Measurements from ENCODE around the gene MYL12A.

Gene MYL12A

DNA sequence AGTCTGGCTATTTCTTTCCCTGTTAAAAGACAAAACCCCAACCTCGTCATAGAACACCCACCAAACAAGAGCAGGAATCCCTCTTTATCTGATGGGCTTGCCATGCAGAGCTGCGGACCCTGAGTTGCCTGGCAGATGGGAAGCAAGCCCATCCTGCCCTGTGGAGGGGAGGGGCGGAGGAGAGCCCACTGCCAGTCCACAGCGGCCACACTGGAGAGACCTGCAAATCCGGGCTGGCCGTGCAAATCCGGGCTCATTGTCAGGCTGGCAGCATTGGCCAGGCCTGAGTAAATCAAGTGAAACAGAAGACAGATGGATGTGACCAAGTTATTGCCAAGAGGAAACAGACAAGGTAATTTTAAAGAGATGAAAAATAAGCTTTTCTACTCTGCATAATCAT, 36.3 kb downstream of the MYL12A start:
- Histone ChIP-seq H3K27ac (ENCODE audit: low read depth, low read length, poor library complexity, severe bottlenecking) (no peak overlapping the region), H3K79me2 (ENCODE audit: insufficient read depth, low read length) (no peaks in the 10 kb centered on the region), H3K4me1 (ENCODE audit: insufficient read depth, low read length, severe bottlenecking) (peaks cover 23% of the 10 kb centered on the region), H3K9me3 (ENCODE audit: low read length) (peaks cover 2% of the 10 kb centered on the region; the same call in 1 of the 2 replicates), H3K9ac (ENCODE audit: low read length) (no peak overlapping the region), H3K9me2 (ENCODE audit: low read depth, low read length) (no peaks in the 10 kb centered on the region), H3K4me2 (ENCODE audit: low read length) (no peak overlapping the region), H2AFZ (ENCODE audit: low read length) (no peak overlapping the region), H3K36me3 (ENCODE audit: insufficient read depth, low read length) (no peaks in the 10 kb centered on the region; the same call in 1 of the 2 replicates), H4K20me1 (ENCODE audit: insufficient read depth, low read length) (no peaks in the 10 kb centered on the region), H3K27me3 (ENCODE audit: insufficient read depth, low read length) (no peaks in the 10 kb centered on the region), H3F3A (ENCODE audit: insufficient read depth, low read length) (0 out of 2 replicates have a peak, but pooled peaks cover 4% of the 10 kb centered on the region), H3K4me3 (ENCODE audit: low read depth, low read length, poor library complexity, severe bottlenecking) (no peak overlapping the region)
- TF ChIP-seq EZH2 (IDR thresholded peaks at IDR 0.05; ENCODE audit: borderline replicate concordance, low read length): no peak
- no peak for TF ChIP-seq CTCF (IDR thresholded peaks at IDR 0.05; ENCODE audit: low read length)

- Histone ChIP-seq H4K20me1 (ENCODE audit: insufficient read depth, low read length) (no peaks in the 10 kb centered on the region), H3K4me1 (ENCODE audit: insufficient read depth, low read length, severe bottlenecking) (peaks cover 18% of the 10 kb centered on the region), H3K79me2 (ENCODE audit: insufficient read depth, low read length) (no peaks in the 10 kb centered on the region), H3K36me3 (ENCODE audit: insufficient read depth, low read length) (no peaks in the 10 kb centered on the region; the same call in 1 of the 2 replicates), H3K4me3 (ENCODE audit: low read depth, low read length, poor library complexity, severe bottlenecking) (no peak overlapping the region), H3K4me2 (ENCODE audit: low read length) (no peak overlapping the region), H2AFZ (ENCODE audit: low read length) (no peak overlapping the region), H3K27me3 (ENCODE audit: insufficient read depth, low read length) (no peaks in the 10 kb centered on the region), H3K27ac (ENCODE audit: low read depth, low read length, poor library complexity, severe bottlenecking) (no peak overlapping the region), H3K9ac (ENCODE audit: low read length) (no peak overlapping the region), H3F3A (ENCODE audit: insufficient read depth, low read length) (0 out of 2 replicates have a peak, but pooled peaks cover 4% of the 10 kb centered on the region), H3K9me2 (ENCODE audit: low read depth, low read length) (no peaks in the 10 kb centered on the region), H3K9me3 (ENCODE audit: low read length) (peaks cover 2% of the 10 kb centered on the region; the same call in 1 of the 2 replicates)
- TF ChIP-seq CTCF (IDR thresholded peaks at IDR 0.05; ENCODE audit: low read length): no peak
- TF ChIP-seq EZH2 (IDR thresholded peaks at IDR 0.05; ENCODE audit: borderline replicate concordance, low read length): no peak
Measured at GRCh38 chr18:3284501-3284900, 36.9 kb downstream of the MYL12A start.

DNA sequence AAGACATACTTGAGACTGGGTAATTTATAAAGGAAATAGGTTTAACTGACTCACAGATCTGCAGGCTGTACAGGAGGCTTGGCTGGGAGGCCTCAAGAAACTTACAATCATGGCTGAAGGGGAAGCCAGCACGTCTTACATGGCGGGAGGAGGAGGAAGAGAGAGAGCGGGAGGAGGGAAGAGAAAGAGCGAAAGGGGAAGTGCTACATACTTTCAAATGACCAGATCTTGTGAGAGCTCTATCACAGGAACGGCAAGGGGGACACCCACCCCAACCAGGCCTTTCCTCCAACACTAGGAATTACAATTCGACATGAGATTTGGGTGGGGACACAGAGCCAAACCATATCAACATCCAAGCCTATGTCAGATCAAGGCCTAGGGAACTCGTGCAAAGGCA, 38.6 kb downstream of the MYL12A start:
- H3K27me3 ChIP-seq (ENCODE audit: insufficient read depth, low read length): no peaks in the 10 kb centered on the region
- H3K4me3 ChIP-seq (ENCODE audit: low read depth, low read length, poor library complexity, severe bottlenecking): no peak overlapping the region
- H3K9me3 ChIP-seq (ENCODE audit: low read length): peaks cover 2% of the 10 kb centered on the region; the same call in 1 of the 2 replicates
- no peaks in the 10 kb centered on the region for H3K79me2 ChIP-seq (ENCODE audit: insufficient read depth, low read length)
- no peak overlapping the region for H3K9ac ChIP-seq (ENCODE audit: low read length)
- no peaks in the 10 kb centered on the region for H4K20me1 ChIP-seq (ENCODE audit: insufficient read depth, low read length)
- no peaks in the 10 kb centered on the region for H3K9me2 ChIP-seq (ENCODE audit: low read depth, low read length)
- no peak overlapping the region for H3K27ac ChIP-seq (ENCODE audit: low read depth, low read length, poor library complexity, severe bottlenecking)
- no peak for TF ChIP-seq EZH2 (IDR thresholded peaks at IDR 0.05; ENCODE audit: borderline replicate concordance, low read length)
- no peak for TF ChIP-seq CTCF (IDR thresholded peaks at IDR 0.05; ENCODE audit: low read length)
- no peaks in the 10 kb centered on the region for H3F3A ChIP-seq (ENCODE audit: insufficient read depth, low read length)
- no peaks in the 10 kb centered on the region; the same call in 1 of the 2 replicates for H3K36me3 ChIP-seq (ENCODE audit: insufficient read depth, low read length)
- H2AFZ ChIP-seq (ENCODE audit: low read length): no peak overlapping the region
- H3K4me1 ChIP-seq (ENCODE audit: insufficient read depth, low read length, severe bottlenecking): peaks cover 6% of the 10 kb centered on the region
- no peak overlapping the region for H3K4me2 ChIP-seq (ENCODE audit: low read length)

All from OCI-LY1 (cell line).